GM21529 (cell line): ENCODE results near the gene NAP1L4.
A peak's percentile ranks its signal among the peaks of the same experiment; 100 is the strongest.

Source experiments
- ATAC-seq: cut with Tn5 transposase; IDR thresholded peaks from one replicate; pipeline ENCODE4 v1.9.1; 2021; ENCODE audit not compliant: unreplicated experiment

The NAP1L4 gene

GRCh38 chr11:2992234-2992996, at the start of gene NAP1L4:
Gene NAP1L4 (minus strand): TSS chr11:2992329. CDS start chr11:2979220, 13,109 bp downstream.
- ATAC-seq: peak; percentile 86

GRCh38 chr11:3040881-3041280, 48.8 kb upstream of the NAP1L4 start:
- no peak for ATAC-seq

- ATAC-seq: no peak
Measured at GRCh38 chr11:3037945-3038271, 45.8 kb upstream of the NAP1L4 start.

GRCh38 chr11:3037040-3037944, 45.2 kb upstream of the NAP1L4 start:
- ATAC-seq: no peak

- no peak for ATAC-seq
Measured at GRCh38 chr11:3036419-3036818, 44.3 kb upstream of the NAP1L4 start.

- no peak for ATAC-seq
Measured at GRCh38 chr11:3035333-3035732, 43.2 kb upstream of the NAP1L4 start.

- no peak for ATAC-seq
Measured at GRCh38 chr11:3030289-3031070, 38.4 kb upstream of the NAP1L4 start.

GRCh38 chr11:3028813-3029212, 36.7 kb upstream of the NAP1L4 start:
- no peak for ATAC-seq

- ATAC-seq: no peak
Measured at GRCh38 chr11:3026803-3027202, 34.7 kb upstream of the NAP1L4 start.

- no peak for ATAC-seq
Measured at GRCh38 chr11:3022982-3023381, 30.9 kb upstream of the NAP1L4 start.

- ATAC-seq: peak; percentile 80
Measured at GRCh38 chr11:3022300-3022967, 30.3 kb upstream of the NAP1L4 start.

- ATAC-seq: no peak
Measured at GRCh38 chr11:3021125-3021524, 29.0 kb upstream of the NAP1L4 start.

- ATAC-seq: no peak
Measured at GRCh38 chr11:3020011-3020410, 27.9 kb upstream of the NAP1L4 start.

GRCh38 chr11:3018596-3018995, 26.5 kb upstream of the NAP1L4 start:
- no peak for ATAC-seq

- no peak for ATAC-seq
Measured at GRCh38 chr11:3016861-3017260, 24.7 kb upstream of the NAP1L4 start.

- no peak for ATAC-seq
Measured at GRCh38 chr11:3015796-3016195, 23.7 kb upstream of the NAP1L4 start.

- ATAC-seq: no peak
Measured at GRCh38 chr11:3014943-3015342, 22.8 kb upstream of the NAP1L4 start.

- ATAC-seq: no peak
Measured at GRCh38 chr11:3014057-3014938, 22.2 kb upstream of the NAP1L4 start.

GRCh38 chr11:3011891-3012885, 20.1 kb upstream of the NAP1L4 start:
- ATAC-seq: no peak
